GM19328 (cell line): Measurements from ENCODE around the gene ANKS6.

ENCODE experiments used
- ATAC-seq: cut with Tn5 transposase; IDR thresholded peaks from one replicate; pipeline ENCODE4 v1.9.1; 2021; ENCODE audit warnings: mild to moderate bottlenecking, moderate library complexity; ENCODE audit not compliant: unreplicated experiment

The ANKS6 gene

GRCh38 chr9:98796364-98797101 is at the start of gene ANKS6:
TSS of gene ANKS6 (minus strand) at chr9:98796555. CDS start at chr9:98796491, 64 bp downstream.
- peak; percentile 89 for ATAC-seq

- ATAC-seq, result no peak
These were observed 49.7 kb upstream of the ANKS6 start for GRCh38 chr9:98846081-98846480.

- no peak for ATAC-seq
These were observed 46.2 kb upstream of the ANKS6 start for GRCh38 chr9:98842510-98842909.

- no peak for ATAC-seq
These were observed 43.4 kb upstream of the ANKS6 start for GRCh38 chr9:98839724-98840123.

GRCh38 chr9:98838868-98839565 is 42.7 kb upstream of the ANKS6 start:
- ATAC-seq, result no peak

GRCh38 chr9:98838155-98838867 is 42.0 kb upstream of the ANKS6 start:
- no peak for ATAC-seq

- ATAC-seq, result no peak
These were observed 41.2 kb upstream of the ANKS6 start for GRCh38 chr9:98837516-98837915.

- no peak for ATAC-seq
These were observed 39.9 kb upstream of the ANKS6 start for GRCh38 chr9:98836206-98836605.

GRCh38 chr9:98834386-98834785 is 38.0 kb upstream of the ANKS6 start:
- no peak for ATAC-seq

- no peak for ATAC-seq
These were observed 37.0 kb upstream of the ANKS6 start for GRCh38 chr9:98833090-98833956.

GRCh38 chr9:98832768-98833089 is 36.4 kb upstream of the ANKS6 start:
- no peak for ATAC-seq

GRCh38 chr9:98831696-98832095 is 35.3 kb upstream of the ANKS6 start:
- ATAC-seq, result no peak

GRCh38 chr9:98830554-98830953 is 34.2 kb upstream of the ANKS6 start:
- no peak for ATAC-seq

GRCh38 chr9:98829766-98830165 is 33.4 kb upstream of the ANKS6 start:
- ATAC-seq, result no peak

GRCh38 chr9:98826716-98827115 is 30.4 kb upstream of the ANKS6 start:
- no peak for ATAC-seq

- ATAC-seq, result no peak
These were observed 29.1 kb upstream of the ANKS6 start for GRCh38 chr9:98825414-98825813.

- ATAC-seq, result no peak
These were observed 27.4 kb upstream of the ANKS6 start for GRCh38 chr9:98823666-98824334.

GRCh38 chr9:98822661-98823060 is 26.3 kb upstream of the ANKS6 start:
- no peak for ATAC-seq

GRCh38 chr9:98821831-98822230 is 25.5 kb upstream of the ANKS6 start:
- no peak for ATAC-seq

GRCh38 chr9:98819231-98819630 is 22.9 kb upstream of the ANKS6 start:
- no peak for ATAC-seq
